ENCODE data around the gene CALCOCO2. TPM values are rescaled to one million over a fixed set of nuclear protein-coding genes. Genes with fewer than 3 reads are reported as not detected.

Gene CALCOCO2
- total RNA-seq, 2 experiments from 2014 or later, result 65.1 to 72.1 TPM

DNA sequence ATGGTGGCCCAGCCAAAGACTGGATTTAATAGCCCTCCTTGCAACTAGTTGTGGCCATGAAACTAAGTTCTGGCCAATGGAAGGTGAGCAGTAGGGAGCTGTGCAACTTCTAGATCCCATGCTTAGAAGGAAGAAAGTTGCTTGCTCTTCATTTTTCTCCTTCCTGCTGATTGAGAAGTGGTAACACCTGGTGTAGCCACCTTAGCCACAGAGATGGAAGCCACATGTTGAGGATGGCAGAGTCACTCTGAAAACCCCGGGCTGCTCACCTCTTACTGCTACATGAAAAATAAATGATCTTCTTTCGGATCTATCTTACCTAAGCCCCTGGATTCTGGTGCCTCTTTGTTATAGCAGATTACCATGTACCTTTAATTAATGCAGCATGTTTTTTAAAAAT lies 51.4 kb downstream of the CALCOCO2 start:
- H3K36me3 Mint-ChIP-seq, result no peaks in the 10 kb centered on the region
- no peak overlapping the region for H3K27ac Mint-ChIP-seq
- intact Hi-C loops (cut with micrococcal nuclease), result no loop called here
- peaks cover 3% of the 10 kb centered on the region for H3K27me3 Mint-ChIP-seq
- no peaks in the 10 kb centered on the region for H3K9me3 Mint-ChIP-seq
- DNase-seq, result no peak
- no peak overlapping the region for H3K4me3 Mint-ChIP-seq
- CTCF ChIA-PET, result interaction anchor here (0.6 to 12.7 kb wide), 9 partner anchors 10 to 246 kb away, joined by 3 to 614 read pairs (median 3); partner anchors contain the start of genes ATP5MC1 and TTLL6
- H3K4me1 Mint-ChIP-seq (ENCODE audit: low read depth), result no peaks in the 10 kb centered on the region
- POLR2A ChIA-PET, result no interaction called here

DNA sequence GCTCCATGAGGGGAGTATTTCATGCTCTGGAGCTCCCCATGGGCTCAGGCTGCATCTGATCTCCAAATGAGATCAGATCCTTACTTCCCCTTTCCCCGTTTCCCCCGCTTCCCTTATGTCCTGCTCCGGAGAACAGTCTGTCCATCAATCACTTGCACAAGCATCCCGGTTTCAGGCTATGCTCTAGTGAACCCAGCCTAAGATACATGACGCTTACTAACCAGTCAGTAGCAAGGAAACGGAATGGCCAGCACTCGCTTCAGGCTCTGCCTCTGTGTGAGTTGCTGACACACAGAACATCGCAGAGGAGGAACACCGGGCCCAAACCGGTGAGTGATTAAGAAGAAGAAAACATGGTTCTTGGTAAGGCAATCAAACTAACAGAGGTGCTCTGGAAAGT lies 52.3 kb downstream of the CALCOCO2 start:
- DNase-seq, result no peak
- no peaks in the 10 kb centered on the region for H3K9me3 Mint-ChIP-seq
- no peak overlapping the region for H3K27ac Mint-ChIP-seq
- H3K4me1 Mint-ChIP-seq (ENCODE audit: low read depth), result no peaks in the 10 kb centered on the region
- H3K4me3 Mint-ChIP-seq, result no peak overlapping the region
- ChIA-PET POLR2A (no interaction called here), CTCF (interaction anchor here (0.6 to 12.7 kb wide), 8 partner anchors 20 to 488 kb away, joined by 3 to 614 read pairs (median 9); partner anchors contain the start of gene TTLL6)
- no peaks in the 10 kb centered on the region for H3K27me3 Mint-ChIP-seq
- intact Hi-C loops (cut with micrococcal nuclease), result no loop called here
- H3K36me3 Mint-ChIP-seq, result no peaks in the 10 kb centered on the region

- H3K4me3 Mint-ChIP-seq, result no peak overlapping the region
- no peak overlapping the region for H3K27ac Mint-ChIP-seq
- H3K9me3 Mint-ChIP-seq, result no peaks in the 10 kb centered on the region
- H3K36me3 Mint-ChIP-seq, result peaks cover 9% of the 10 kb centered on the region
- POLR2A ChIA-PET, result no interaction called here
- intact Hi-C loops (cut with micrococcal nuclease), result no loop called here
- no peaks in the 10 kb centered on the region for H3K27me3 Mint-ChIP-seq
- no peak for DNase-seq
- peaks cover 25% of the 10 kb centered on the region for H3K4me1 Mint-ChIP-seq (ENCODE audit: low read depth)
- CTCF ChIA-PET, result interaction anchor here (0.7 to 2.7 kb wide), 2 partner anchors 11 to 94 kb away, joined by 3 to 18 read pairs; no protein-coding TSS in a partner anchor
These were observed 59.3 kb downstream of the CALCOCO2 start for GRCh38 chr17:48890086-48890485.

- DNase-seq, result peak; percentile 24
- intact Hi-C loops (cut with micrococcal nuclease), result loop anchor here (1.0 to 2.0 kb wide), 5 partner anchors 15 to 300 kb away; partner anchors contain the start of genes CALCOCO2, SNF8 and UBE2Z
- Mint-ChIP-seq H3K4me1 (ENCODE audit: low read depth) (peaks cover 34% of the 10 kb centered on the region), H3K27me3 (no peaks in the 10 kb centered on the region), H3K27ac (peak overlapping the region; percentile 96), H3K9me3 (no peaks in the 10 kb centered on the region), H3K36me3 (peaks cover 26% of the 10 kb centered on the region), H3K4me3 (peak overlapping the region; percentile 98)
- POLR2A ChIA-PET, result interaction anchor here (0.6 to 4.0 kb wide), 7 partner anchors 8 to 734 kb away, joined by 3 to 68 read pairs (median 5); partner anchors contain the start of genes SNF8 and UBE2Z
- CTCF ChIA-PET, result interaction anchor here (0.5 to 3.7 kb wide), 11 partner anchors 8 to 784 kb away, joined by 3 to 25 read pairs (median 7); no protein-coding TSS in a partner anchor
These were observed 62.3 kb downstream of the CALCOCO2 start for GRCh38 chr17:48892940-48893645.

GRCh38 chr17:48893646-48894508 lies 63.0 kb downstream of the CALCOCO2 start:
- peaks cover 32% of the 10 kb centered on the region for H3K36me3 Mint-ChIP-seq
- peak overlapping the region; percentile 98 for H3K4me3 Mint-ChIP-seq
- ChIA-PET POLR2A (interaction anchor here (0.7 to 4.0 kb wide), 5 partner anchors 7 to 51 kb away, joined by 3 to 68 read pairs (median 16); partner anchors contain the start of genes SNF8 and UBE2Z), CTCF (interaction anchor here (0.5 to 3.7 kb wide), 8 partner anchors 9 to 783 kb away, joined by 3 to 25 read pairs (median 8); no protein-coding TSS in a partner anchor)
- DNase-seq, result no peak
- peak overlapping the region; percentile 96 for H3K27ac Mint-ChIP-seq
- H3K9me3 Mint-ChIP-seq, result no peaks in the 10 kb centered on the region
- H3K27me3 Mint-ChIP-seq, result no peaks in the 10 kb centered on the region
- peaks cover 34% of the 10 kb centered on the region for H3K4me1 Mint-ChIP-seq (ENCODE audit: low read depth)
- intact Hi-C loops (cut with micrococcal nuclease), result loop anchor here (2.0 kb wide), 1 partner anchor 299 kb away; no protein-coding TSS in a partner anchor

DNA sequence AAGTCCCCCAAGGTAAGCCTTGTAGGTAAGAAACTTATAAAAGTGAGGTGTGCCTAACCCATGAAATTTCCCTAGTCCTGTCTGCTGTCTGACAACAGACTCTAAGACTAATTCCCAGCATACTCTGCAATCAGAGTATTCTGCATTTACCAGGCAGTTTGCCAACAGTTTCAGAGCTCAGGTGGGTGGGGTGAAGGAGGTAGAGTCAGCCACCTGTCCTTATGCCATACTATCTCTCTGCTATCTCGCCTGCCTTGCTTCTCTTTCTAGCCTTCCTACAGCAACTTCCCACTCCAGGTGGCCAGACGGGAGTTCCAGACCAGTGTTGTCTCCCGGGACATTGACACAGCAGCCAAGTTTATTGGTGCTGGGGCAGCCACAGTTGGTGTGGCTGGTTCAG lies 64.1 kb downstream of the CALCOCO2 start:
- Mint-ChIP-seq H3K27me3 (no peaks in the 10 kb centered on the region), H3K9me3 (no peaks in the 10 kb centered on the region), H3K4me3 (no peak overlapping the region), H3K4me1 (ENCODE audit: low read depth) (peaks cover 34% of the 10 kb centered on the region), H3K36me3 (peaks cover 33% of the 10 kb centered on the region), H3K27ac (no peak overlapping the region)
- CTCF ChIA-PET, result interaction anchor here (1.2 to 3.7 kb wide), 2 partner anchors 10 to 91 kb away, joined by 3 to 25 read pairs; no protein-coding TSS in a partner anchor
- POLR2A ChIA-PET, result interaction anchor here (4.0 kb wide), 1 partner anchor 14 kb away, joined by 68 read pairs; the partner anchor contains the start of gene UBE2Z
- no peak for DNase-seq
- intact Hi-C loops (cut with micrococcal nuclease), result no loop called here

DNA sequence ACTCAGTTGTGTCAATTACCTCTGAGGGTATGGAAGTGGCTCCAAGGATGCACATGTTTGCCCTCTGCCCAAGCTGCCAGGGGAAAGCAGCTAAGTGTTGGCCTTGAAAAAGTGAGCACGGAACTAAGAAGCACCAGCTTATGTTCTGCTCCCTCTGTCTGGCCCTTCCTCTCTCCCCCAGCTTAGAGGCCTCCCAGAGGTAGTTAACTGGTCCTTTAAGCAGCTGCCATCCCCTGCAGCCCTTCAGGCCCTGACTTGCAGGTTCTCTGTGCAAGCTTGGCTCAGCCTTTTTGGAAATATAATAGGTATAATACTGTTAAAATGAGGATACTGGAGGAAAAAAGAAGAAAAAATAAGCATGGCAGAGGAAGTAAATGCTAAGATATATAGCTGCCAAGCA lies 70.4 kb downstream of the CALCOCO2 start:
- ChIA-PET CTCF (no interaction called here), POLR2A (interaction anchor here (0.6 to 1.3 kb wide), 3 partner anchors 8 to 1576 kb away, joined by 3 read pairs; partner anchors contain the start of gene ATP5MC1)
- no peak for DNase-seq
- Mint-ChIP-seq H3K4me1 (ENCODE audit: low read depth) (peaks cover 4% of the 10 kb centered on the region), H3K27me3 (no peaks in the 10 kb centered on the region), H3K4me3 (no peak overlapping the region), H3K36me3 (peaks cover 16% of the 10 kb centered on the region), H3K27ac (no peak overlapping the region), H3K9me3 (no peaks in the 10 kb centered on the region)
- intact Hi-C loops (cut with micrococcal nuclease), result no loop called here

DNA sequence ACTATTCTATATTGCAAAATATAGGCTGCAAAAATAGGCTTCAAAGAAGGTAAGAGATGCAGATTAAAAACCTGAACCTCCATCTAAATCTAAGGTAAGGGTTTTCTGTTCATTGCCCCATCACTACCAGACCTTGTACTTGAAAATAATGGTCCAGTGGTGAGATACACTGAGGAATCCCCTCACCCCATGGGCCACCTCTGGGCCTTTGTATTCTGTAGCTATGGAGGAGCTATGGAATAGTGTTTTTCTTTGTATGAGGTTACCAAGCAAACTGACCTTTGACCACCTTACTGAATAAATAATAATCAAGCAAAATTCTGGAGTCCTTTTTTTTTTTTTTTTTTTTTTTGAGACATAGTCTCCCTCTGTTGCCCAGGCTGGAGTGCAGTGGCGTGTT lies 72.6 kb downstream of the CALCOCO2 start:
- Mint-ChIP-seq H3K4me1 (ENCODE audit: low read depth) (peaks cover 6% of the 10 kb centered on the region), H3K27ac (no peak overlapping the region), H3K4me3 (no peak overlapping the region), H3K9me3 (no peaks in the 10 kb centered on the region), H3K36me3 (peaks cover 4% of the 10 kb centered on the region), H3K27me3 (no peaks in the 10 kb centered on the region)
- ChIA-PET POLR2A (interaction anchor here (0.6 to 0.8 kb wide), 3 partner anchors 10 to 68 kb away, joined by 3 to 4 read pairs (median 3); partner anchors contain the start of gene ATP5MC1), CTCF (no interaction called here)
- DNase-seq, result no peak
- intact Hi-C loops (cut with micrococcal nuclease), result no loop called here

- no peaks in the 10 kb centered on the region for H3K9me3 Mint-ChIP-seq
- peaks cover 3% of the 10 kb centered on the region for H3K36me3 Mint-ChIP-seq
- peaks cover 6% of the 10 kb centered on the region for H3K4me1 Mint-ChIP-seq (ENCODE audit: low read depth)
- H3K27me3 Mint-ChIP-seq, result no peaks in the 10 kb centered on the region
- H3K27ac Mint-ChIP-seq, result no peak overlapping the region
- POLR2A ChIA-PET, result no interaction called here
- CTCF ChIA-PET, result interaction anchor here (0.6 to 2.6 kb wide), 2 partner anchors 11 to 226 kb away, joined by 3 to 9 read pairs; partner anchors contain the start of gene ATP5MC1
- intact Hi-C loops (cut with micrococcal nuclease), result no loop called here
- DNase-seq, result no peak
- H3K4me3 Mint-ChIP-seq, result no peak overlapping the region
These were observed 73.6 kb downstream of the CALCOCO2 start for GRCh38 chr17:48904428-48904827.

GRCh38 chr17:48905987-48906515 lies 75.2 kb downstream of the CALCOCO2 start:
- Mint-ChIP-seq H3K36me3 (peaks cover 18% of the 10 kb centered on the region), H3K27ac (no peak overlapping the region), H3K4me3 (no peak overlapping the region), H3K4me1 (ENCODE audit: low read depth) (peaks cover 21% of the 10 kb centered on the region), H3K27me3 (no peaks in the 10 kb centered on the region), H3K9me3 (no peaks in the 10 kb centered on the region)
- DNase-seq, result no peak
- intact Hi-C loops (cut with micrococcal nuclease), result loop anchor here (5.0 kb wide), 1 partner anchor 859 kb away; the partner anchor contains the start of gene NFE2L1
- CTCF ChIA-PET, result interaction anchor here (0.5 to 2.6 kb wide), 4 partner anchors 13 to 935 kb away, joined by 3 to 9 read pairs (median 6); partner anchors contain the start of genes ATP5MC1 and CDK5RAP3
- POLR2A ChIA-PET, result no interaction called here

GRCh38 chr17:48907713-48908046 lies 76.8 kb downstream of the CALCOCO2 start:
- H3K27ac Mint-ChIP-seq, result peak overlapping the region; percentile 97
- peak overlapping the region; percentile 87 for H3K4me3 Mint-ChIP-seq
- CTCF ChIA-PET, result interaction anchor here (0.8 to 1.3 kb wide), 4 partner anchors 11 to 125 kb away, joined by 3 to 7 read pairs (median 4); partner anchors contain the start of gene ATP5MC1
- H3K4me1 Mint-ChIP-seq (ENCODE audit: low read depth), result peaks cover 37% of the 10 kb centered on the region
- no peaks in the 10 kb centered on the region for H3K27me3 Mint-ChIP-seq
- no peak for DNase-seq
- intact Hi-C loops (cut with micrococcal nuclease), result loop anchor here (1.0 to 5.0 kb wide), 3 partner anchors 15 to 860 kb away; partner anchors contain the start of genes ATP5MC1 and NFE2L1
- no peaks in the 10 kb centered on the region for H3K9me3 Mint-ChIP-seq
- POLR2A ChIA-PET, result interaction anchor here (0.7 to 4.2 kb wide), 6 partner anchors 9 to 285 kb away, joined by 3 to 68 read pairs (median 5); partner anchors contain the start of genes ATP5MC1 and SNF8
- H3K36me3 Mint-ChIP-seq, result peaks cover 31% of the 10 kb centered on the region

Data from activated CD4-positive, alpha-beta memory T cell treated with anti-CD3 and anti-CD28 coated beads for 36 hours (primary cell).